ENCODE results near the gene RIMS3. TPM values are rescaled to one million over a fixed set of nuclear protein-coding genes. Genes with fewer than 3 reads are reported as not detected.

The RIMS3 gene
- total and polyA plus RNA-seq, 8 donors: 1.3 to 5.0 (median 1.8) TPM

GRCh38 chr1:40691538-40692428, 26.3 kb upstream of the RIMS3 start, which contains the start of gene NFYC:
NFYC (plus strand) TSS chr1:40691704; CDS start chr1:40738844, 47,140 bp downstream.
- H3K4me3 ChIP-seq: peak within 1 kb of the TSS; percentile 70 to 81
- H3K27ac ChIP-seq: peak within 1 kb of the TSS; percentile 98 to 100
- H3K27me3 ChIP-seq: no peaks in the 10 kb centered on the region
- no peaks in the 10 kb centered on the region for H3K9me3 ChIP-seq
- peaks cover 11 to 55% of the 10 kb centered on the region in 2 donors for H3K4me1 ChIP-seq
- DNase-seq: peak; percentile 96 to 99 (median 98)
- intact Hi-C loops (cut with DNase I): no loop called here
- H3K36me3 ChIP-seq: peaks cover 0 to 5% of the 10 kb centered on the region in 2 donors
- ATAC-seq: peak; percentile 94
- peak in 1 of 2 donors; percentile 28 for TF ChIP-seq CTCF (IDR thresholded peaks at IDR 0.05)

- Histone ChIP-seq H3K36me3 (peaks cover 0 to 13% of the 10 kb centered on the region in 2 donors), H3K27ac (peak overlapping the region; percentile 98 to 100), H3K27me3 (no peaks in the 10 kb centered on the region), H3K4me3 (peak overlapping the region; percentile 70 to 81), H3K9me3 (no peaks in the 10 kb centered on the region), H3K4me1 (peaks cover 11 to 47% of the 10 kb centered on the region in 2 donors)
- TF ChIP-seq CTCF (IDR thresholded peaks at IDR 0.05): no peak
- intact Hi-C loops (cut with DNase I): no loop called here
- DNase-seq (no peak), ATAC-seq (no peak)
These were observed 25.5 kb upstream of the RIMS3 start for GRCh38 chr1:40690771-40691537.

- Histone ChIP-seq H3K27me3 (no peaks in the 10 kb centered on the region), H3K36me3 (peaks cover 0 to 19% of the 10 kb centered on the region in 2 donors), H3K27ac (no peak overlapping the region), H3K4me1 (peaks cover 11 to 39% of the 10 kb centered on the region in 2 donors), H3K9me3 (no peaks in the 10 kb centered on the region), H3K4me3 (no peak overlapping the region)
- DNase-seq (no peak), ATAC-seq (no peak)
- TF ChIP-seq CTCF (IDR thresholded peaks at IDR 0.05): no peak
- intact Hi-C loops (cut with DNase I): no loop called here
These were observed 24.3 kb upstream of the RIMS3 start for GRCh38 chr1:40689737-40690136.

- no peak overlapping the region for H3K4me3 ChIP-seq
- H3K27ac ChIP-seq: no peak overlapping the region
- H3K9me3 ChIP-seq: no peaks in the 10 kb centered on the region
- ATAC-seq (no peak), DNase-seq (no peak)
- H3K4me1 ChIP-seq: peaks cover under 1 to 19% of the 10 kb centered on the region in 2 donors
- no peak for TF ChIP-seq CTCF (IDR thresholded peaks at IDR 0.05)
- peaks cover 0 to 19% of the 10 kb centered on the region in 2 donors for H3K36me3 ChIP-seq
- H3K27me3 ChIP-seq: no peaks in the 10 kb centered on the region
- intact Hi-C loops (cut with DNase I): no loop called here
These were observed 22.2 kb upstream of the RIMS3 start for GRCh38 chr1:40687661-40688060.

- Histone ChIP-seq H3K27ac (no peak overlapping the region), H3K36me3 (peaks cover 0 to 19% of the 10 kb centered on the region in 2 donors), H3K4me1 (peaks cover 0 to 15% of the 10 kb centered on the region in 2 donors), H3K4me3 (no peak overlapping the region), H3K9me3 (no peaks in the 10 kb centered on the region), H3K27me3 (no peaks in the 10 kb centered on the region)
- no peak for TF ChIP-seq CTCF (IDR thresholded peaks at IDR 0.05)
- DNase-seq: no peak
- no peak for ATAC-seq
- intact Hi-C loops (cut with DNase I): no loop called here
These were observed 21.6 kb upstream of the RIMS3 start for GRCh38 chr1:40687059-40687458.
